Metanephros (tissue), 2 donors: ENCODE data around the gene AFG1L. TPM values are rescaled to one million over a fixed set of nuclear protein-coding genes. Genes with fewer than 3 reads are reported as not detected.

Experiments
- small RNA-seq: library from RNA; depleted of rRNA; stranded (forward); fragments of <200 nt; gene quantifications from one replicate; pipeline ENCODE3, GENCODE V24; 2014; ENCODE audit warnings: low replicate concordance
- total RNA-seq: library from RNA; depleted of rRNA; stranded (reverse); fragments of >200 nt; gene quantifications from one replicate; pipeline ENCODE4 v1.2.3, GENCODE V29; 2014

The AFG1L gene
- total RNA-seq, result 8.4 TPM

GRCh38 chr6:108294727-108295625 lies at the start of gene AFG1L:
AFG1L (plus strand) TSS chr6:108295054; CDS start chr6:108295080, 26 bp downstream.

GRCh38 chr6:108260809-108261569 lies 33.9 kb upstream of the AFG1L start, which contains the start of gene SNX3:
SNX3 (minus strand) TSS chr6:108261040; CDS start chr6:108260921, 119 bp downstream.

GRCh38 chr6:108560463-108561308 lies 265.8 kb downstream of the AFG1L start, which contains the start of gene FOXO3:
FOXO3 (plus strand) TSS chr6:108560917; CDS start chr6:108561209, 292 bp downstream.

Small RNA genes lying within 50 kb of the gene (small RNA-seq; reads per million reads assigned to genes)
- gene AL356121.1, result not detected
- gene AL391646.1, result not detected
- not detected for gene RNA5SP212
- not detected for gene RNU6-1144P
- gene RNU6-770P, result not detected
- gene Z98742.2, result not detected

Other genes starting within 250 kb of the AFG1L start
- 23.8 TPM for gene OSTM1, start 220.3 kb upstream of the AFG1L start, total RNA-seq
- not detected for gene NR2E1, start 129.0 kb upstream of the AFG1L start, total RNA-seq
- 168 TPM for gene SNX3, start 34.0 kb upstream of the AFG1L start, total RNA-seq